ENCODE results near the gene SLC5A9. TPM values are rescaled to one million over a fixed set of nuclear protein-coding genes. Genes with fewer than 3 reads are reported as not detected.

SLC5A9 gene
- polyA plus RNA-seq, 3 donors = 0.15 to 0.42 (median 0.28) TPM

DNA sequence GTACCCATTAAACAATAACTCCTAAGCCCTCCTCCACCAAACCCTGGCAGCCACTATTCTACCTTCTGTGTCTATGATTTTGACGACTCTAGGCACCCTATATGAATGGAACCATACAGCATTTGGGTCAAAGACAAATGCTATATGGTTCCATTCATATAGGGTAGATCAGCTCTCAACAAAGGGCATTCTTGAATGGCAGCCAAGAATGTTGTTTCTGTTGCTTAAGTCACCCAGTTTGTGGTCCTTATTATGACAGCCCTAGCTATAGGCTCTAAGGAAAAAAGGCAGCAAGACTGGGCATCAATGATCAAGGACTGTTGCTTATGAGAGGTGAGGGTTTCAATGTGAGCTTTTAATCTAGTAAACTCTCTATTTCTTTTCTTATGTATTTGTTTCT, 4.7 kb upstream of the SLC5A9 start:
- intact Hi-C loops (cut with micrococcal nuclease) = no loop called here
- peaks cover 20 to 25% of the 10 kb centered on the region in 2 donors for H3K4me1 ChIP-seq (ENCODE audit: control insufficient read depth in 1 of 2, insufficient read depth in 2 of 2, low read length in 2 of 2)

DNA sequence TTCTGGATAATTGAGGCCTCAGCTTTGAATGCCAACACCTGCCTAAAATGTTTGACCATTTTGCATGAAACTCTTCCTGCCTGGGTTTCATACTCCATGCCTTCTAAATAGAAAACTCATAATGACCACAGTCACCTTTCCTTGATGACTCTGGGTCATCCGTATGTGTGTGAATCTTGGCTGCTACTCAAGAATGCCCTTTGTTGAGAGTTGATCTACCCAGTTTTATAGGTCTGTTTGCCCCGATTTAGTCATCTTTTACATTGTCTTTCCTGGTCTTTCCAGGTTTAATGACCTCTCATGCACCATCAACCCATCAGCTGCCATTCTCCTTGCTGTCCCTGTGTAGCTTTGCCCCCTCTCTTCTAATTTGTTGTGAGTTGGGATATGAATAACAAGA, 2.7 kb upstream of the SLC5A9 start:
- no peaks in the 10 kb centered on the region for H3K79me2 ChIP-seq (ENCODE audit: insufficient read depth, low read length)
- no peaks in the 10 kb centered on the region for H4K20me1 ChIP-seq (ENCODE audit: insufficient read depth, low read length)
- peaks cover 0 to 4% (median 1%) of the 10 kb centered on the region in 3 donors for H3K27me3 Mint-ChIP-seq (ENCODE audit: low read depth in 3 of 3)
- no peak overlapping the region for H3K4me3 Mint-ChIP-seq
- peaks cover 28 to 32% of the 10 kb centered on the region in 2 donors for H3K4me1 ChIP-seq (ENCODE audit: control insufficient read depth in 1 of 2, insufficient read depth in 2 of 2, low read length in 2 of 2)
- 100% methylated on average over 2 of the region's 2 CpGs for WGBS (ENCODE audit: insufficient coverage)
- no peaks in the 10 kb centered on the region for H3K36me3 Mint-ChIP-seq
- TF ChIP-seq, protein P1, sequence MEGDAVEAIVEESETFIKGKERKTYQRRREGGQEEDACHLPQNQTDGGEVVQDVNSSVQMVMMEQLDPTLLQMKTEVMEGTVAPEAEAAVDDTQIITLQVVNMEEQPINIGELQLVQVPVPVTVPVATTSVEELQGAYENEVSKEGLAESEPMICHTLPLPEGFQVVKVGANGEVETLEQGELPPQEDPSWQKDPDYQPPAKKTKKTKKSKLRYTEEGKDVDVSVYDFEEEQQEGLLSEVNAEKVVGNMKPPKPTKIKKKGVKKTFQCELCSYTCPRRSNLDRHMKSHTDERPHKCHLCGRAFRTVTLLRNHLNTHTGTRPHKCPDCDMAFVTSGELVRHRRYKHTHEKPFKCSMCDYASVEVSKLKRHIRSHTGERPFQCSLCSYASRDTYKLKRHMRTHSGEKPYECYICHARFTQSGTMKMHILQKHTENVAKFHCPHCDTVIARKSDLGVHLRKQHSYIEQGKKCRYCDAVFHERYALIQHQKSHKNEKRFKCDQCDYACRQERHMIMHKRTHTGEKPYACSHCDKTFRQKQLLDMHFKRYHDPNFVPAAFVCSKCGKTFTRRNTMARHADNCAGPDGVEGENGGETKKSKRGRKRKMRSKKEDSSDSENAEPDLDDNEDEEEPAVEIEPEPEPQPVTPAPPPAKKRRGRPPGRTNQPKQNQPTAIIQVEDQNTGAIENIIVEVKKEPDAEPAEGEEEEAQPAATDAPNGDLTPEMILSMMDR (IDR thresholded peaks at IDR 0.05) = no peak
- no peak overlapping the region for H3K27ac ChIP-seq (ENCODE audit: low read depth in 1 of 2, low read length in 2 of 2)
- H2AFZ ChIP-seq (ENCODE audit: insufficient read depth, low read depth, low read length, poor library complexity, severe bottlenecking) = no peak overlapping the region
- no peaks in the 10 kb centered on the region for H3K36me3 ChIP-seq (replicated peaks in 1 of 2; ENCODE audit: control insufficient read depth in 1 of 2, insufficient read depth in 2 of 2, low read length in 2 of 2)
- peaks cover 45% of the 10 kb centered on the region for H3K4me1 Mint-ChIP-seq
- H3K9me3 Mint-ChIP-seq = peaks cover 0 to 2% (median 0%) of the 10 kb centered on the region in 7 donors
- no peaks in the 10 kb centered on the region for H3K9me3 ChIP-seq (replicated peaks in 1 of 2; ENCODE audit: control insufficient read depth in 1 of 2, insufficient read depth in 1 of 2, low read length in 2 of 2)
- no peak overlapping the region for H3K27ac Mint-ChIP-seq
- no peak overlapping the region for H3K9ac ChIP-seq (ENCODE audit: insufficient read depth, low read length, poor library complexity, severe bottlenecking)
- no peak overlapping the region for H3K4me2 ChIP-seq (replicated peaks; ENCODE audit: extremely low read depth, low read length, poor library complexity, severe bottlenecking)
- intact Hi-C loops (cut with micrococcal nuclease) = loop anchor here in 1 of 2 donors (10.0 kb wide), 1 partner anchor 205 kb away; no protein-coding TSS in a partner anchor
- H3K27me3 ChIP-seq (ENCODE audit: control insufficient read depth in 2 of 2, insufficient read depth in 2 of 2, low read length in 2 of 2) = no peaks in the 10 kb centered on the region
- H3K4me3 ChIP-seq (replicated peaks in 1 of 3; ENCODE audit: low read depth in 2 of 3, low read length in 3 of 3) = no peak overlapping the region
- DNase-seq = no peak

More for the DNA sequence above, 4.7 kb upstream of the SLC5A9 start:
- H2AFZ ChIP-seq (ENCODE audit: insufficient read depth, low read depth, low read length, poor library complexity, severe bottlenecking) = no peak overlapping the region
- DNase-seq = no peak
- no peaks in the 10 kb centered on the region for H4K20me1 ChIP-seq (ENCODE audit: insufficient read depth, low read length)
- H3K27me3 Mint-ChIP-seq (ENCODE audit: low read depth in 3 of 3) = peaks cover 0 to 8% (median 6%) of the 10 kb centered on the region in 3 donors
- no peak overlapping the region for H3K4me3 Mint-ChIP-seq
- no peak overlapping the region for H3K27ac ChIP-seq (ENCODE audit: low read depth in 1 of 2, low read length in 2 of 2)
- no peak overlapping the region for H3K4me2 ChIP-seq (replicated peaks; ENCODE audit: extremely low read depth, low read length, poor library complexity, severe bottlenecking)
- H3K9me3 Mint-ChIP-seq = peaks cover 0 to 2% (median 0%) of the 10 kb centered on the region in 7 donors
- no peak overlapping the region for H3K27ac Mint-ChIP-seq
- H3K36me3 ChIP-seq (replicated peaks in 1 of 2; ENCODE audit: control insufficient read depth in 1 of 2, insufficient read depth in 2 of 2, low read length in 2 of 2) = no peaks in the 10 kb centered on the region
- H3K79me2 ChIP-seq (ENCODE audit: insufficient read depth, low read length) = no peaks in the 10 kb centered on the region
- peaks cover 38% of the 10 kb centered on the region for H3K4me1 Mint-ChIP-seq
- WGBS (ENCODE audit: insufficient coverage) = no CpG with 5 or more reads among the region's 1 CpG
- no peaks in the 10 kb centered on the region for H3K9me3 ChIP-seq (replicated peaks in 1 of 2; ENCODE audit: control insufficient read depth in 1 of 2, insufficient read depth in 1 of 2, low read length in 2 of 2)
- no peaks in the 10 kb centered on the region for H3K27me3 ChIP-seq (ENCODE audit: control insufficient read depth in 2 of 2, insufficient read depth in 2 of 2, low read length in 2 of 2)
- H3K36me3 Mint-ChIP-seq = no peaks in the 10 kb centered on the region
- H3K4me3 ChIP-seq (replicated peaks in 1 of 3; ENCODE audit: low read depth in 2 of 3, low read length in 3 of 3) = no peak overlapping the region
- TF ChIP-seq, protein P1 (IDR thresholded peaks at IDR 0.05) = no peak
- H3K9ac ChIP-seq (ENCODE audit: insufficient read depth, low read length, poor library complexity, severe bottlenecking) = no peak overlapping the region
